HepG2 (cell line): ENCODE measurements around the gene LMNA. TPM values are rescaled to one million over a fixed set of nuclear protein-coding genes. Genes with fewer than 3 reads are reported as not detected.
A peak's percentile ranks its signal among the peaks of the same experiment; 100 is the strongest.

Source experiments
- ARNTL ChIP-seq: sonication (generic); formaldehyde crosslinking; IDR thresholded peaks from 2 replicates; pipeline ENCODE4 v1.4.0; 2020; ENCODE audit warnings: mild to moderate bottlenecking, missing genetic modification reagents
- CEBPB ChIP-seq: IDR thresholded peaks from 2 replicates; pipeline ENCODE4 v1.6.1; 2011; ENCODE audit warnings: low read depth, low read length, improper control_type of control experiment, borderline replicate concordance
- CHD4 ChIP-seq: fragments of 200-600 bp; sonication (generic); IDR thresholded peaks from 2 replicates; pipeline ENCODE4 v1.7.0; 2017; ENCODE audit warnings: mild to moderate bottlenecking, low read length, borderline replicate concordance
- CREB1 ChIP-seq, 2 experiments: fragments of 450-650 bp in 1 of 2; IDR thresholded peaks; 2 replicates each; pipeline ENCODE4 v1.6.1; 2016 to 2017; ENCODE audit warnings: control low read depth in 1 of 2, mild to moderate bottlenecking in 1 of 2, missing compliant biosample characterization in 1 of 2, missing genetic modification characterization in 1 of 2
- DR1 ChIP-seq: sonication (generic); formaldehyde crosslinking; IDR thresholded peaks from 2 replicates; pipeline ENCODE4 v1.8.0; 2021; ENCODE audit warnings: mild to moderate bottlenecking, missing genetic modification reagents, inconsistent platforms
- HOXA7 ChIP-seq: sonication (generic); formaldehyde crosslinking; IDR thresholded peaks from 2 replicates; pipeline ENCODE4 v1.8.1; 2022; ENCODE audit warnings: mild to moderate bottlenecking, missing genetic modification reagents, moderate library complexity
- ISL2 ChIP-seq: sonication (generic); formaldehyde crosslinking; IDR thresholded peaks from 2 replicates; pipeline ENCODE4 v1.5.0; 2020; ENCODE audit warnings: missing genetic modification reagents
- KMT2A ChIP-seq: sonication (generic); formaldehyde crosslinking; IDR thresholded peaks from 2 replicates; pipeline ENCODE4 v1.4.0; 2020; ENCODE audit warnings: missing genetic modification reagents
- NFE2L1 ChIP-seq: sonication (generic); formaldehyde crosslinking; IDR thresholded peaks from 2 replicates; pipeline ENCODE4 v1.4.0; 2020; ENCODE audit warnings: missing genetic modification reagents, mild to moderate bottlenecking, borderline replicate concordance
- PLRG1 ChIP-seq: fragments of 450-650 bp; conservative IDR thresholded peaks from 2 replicates; pipeline ENCODE4 v1.6.1; 2016
- RXRB ChIP-seq: IDR thresholded peaks from 2 replicates; pipeline ENCODE4 v1.6.1; 2016; ENCODE audit warnings: borderline replicate concordance, missing genetic modification reagents, missing compliant biosample characterization
- TCF7 ChIP-seq: sonication (generic); IDR thresholded peaks from 2 replicates; pipeline ENCODE4 v1.6.1; 2016; ENCODE audit warnings: antibody characterized with exemption, low read depth
- ZNF441 ChIP-seq: sonication (generic); formaldehyde crosslinking; IDR thresholded peaks from 2 replicates; pipeline ENCODE4 v1.7.0; 2021; ENCODE audit warnings: missing genetic modification reagents, borderline replicate concordance
- ZNF501 ChIP-seq: sonication (generic); formaldehyde crosslinking; IDR thresholded peaks from 2 replicates; pipeline ENCODE4 v1.5.1; 2020; ENCODE audit warnings: mild to moderate bottlenecking, moderate library complexity, missing genetic modification reagents
- polyA plus RNA-seq, 8 experiments: library from polyadenylated mRNA; depleted of rRNA in 3 of 8; stranded (reverse) in 7 of 8; unstranded in 1 of 8; fragments of >200 nt; fragmentation: Illumina TruSeq in 4 of 8; extraction: Trizol in 4 of 8; gene quantifications; 2 replicates each; pipeline versions ENCODE4 v1.2.1 to v1.2.3, GENCODE V29; 2011 to 2016; ENCODE audit warnings: low read depth in 4 of 8, missing spikeins in 1 of 8, mixed read lengths in 1 of 8; ENCODE audit not compliant: insufficient read depth in 1 of 8
- total RNA-seq, 5 experiments: library from RNA; depleted of rRNA; stranded (reverse); fragments of >200 nt; fragmentation: Illumina TruSeq; extraction: Trizol; gene quantifications; 2 replicates each; pipeline ENCODE4 v1.2.3, GENCODE V29; 2016; ENCODE audit warnings: low read depth in 1 of 5
- TF ChIP-seq, protein P1 (sequence below): sonication (generic); formaldehyde crosslinking; IDR thresholded peaks from 2 replicates; pipeline ENCODE4 v1.4.0; 2020; ENCODE audit warnings: mild to moderate bottlenecking, missing genetic modification reagents
- TF ChIP-seq, protein P2 (sequence below): sonication (generic); formaldehyde crosslinking; IDR thresholded peaks from 2 replicates; pipeline ENCODE4 v1.4.0; 2020; ENCODE audit warnings: missing genetic modification reagents, borderline replicate concordance
- TF ChIP-seq, protein P3 (sequence below): sonication (generic); formaldehyde crosslinking; IDR thresholded peaks from 2 replicates; pipeline ENCODE4; 2020; ENCODE audit warnings: missing genetic modification reagents, mild to moderate bottlenecking, borderline replicate concordance
- TF ChIP-seq, protein P4 (sequence below): sonication (generic); formaldehyde crosslinking; IDR thresholded peaks from 2 replicates; pipeline ENCODE4 v1.8.0; 2022; ENCODE audit warnings: mild to moderate bottlenecking, missing genetic modification reagents, moderate library complexity

The LMNA gene
- total and polyA plus RNA-seq, 2 of the 13 experiments (the other 11 are each of a cell fraction or from before 2014, with no cell fraction given): 107 to 225 TPM

DNA sequence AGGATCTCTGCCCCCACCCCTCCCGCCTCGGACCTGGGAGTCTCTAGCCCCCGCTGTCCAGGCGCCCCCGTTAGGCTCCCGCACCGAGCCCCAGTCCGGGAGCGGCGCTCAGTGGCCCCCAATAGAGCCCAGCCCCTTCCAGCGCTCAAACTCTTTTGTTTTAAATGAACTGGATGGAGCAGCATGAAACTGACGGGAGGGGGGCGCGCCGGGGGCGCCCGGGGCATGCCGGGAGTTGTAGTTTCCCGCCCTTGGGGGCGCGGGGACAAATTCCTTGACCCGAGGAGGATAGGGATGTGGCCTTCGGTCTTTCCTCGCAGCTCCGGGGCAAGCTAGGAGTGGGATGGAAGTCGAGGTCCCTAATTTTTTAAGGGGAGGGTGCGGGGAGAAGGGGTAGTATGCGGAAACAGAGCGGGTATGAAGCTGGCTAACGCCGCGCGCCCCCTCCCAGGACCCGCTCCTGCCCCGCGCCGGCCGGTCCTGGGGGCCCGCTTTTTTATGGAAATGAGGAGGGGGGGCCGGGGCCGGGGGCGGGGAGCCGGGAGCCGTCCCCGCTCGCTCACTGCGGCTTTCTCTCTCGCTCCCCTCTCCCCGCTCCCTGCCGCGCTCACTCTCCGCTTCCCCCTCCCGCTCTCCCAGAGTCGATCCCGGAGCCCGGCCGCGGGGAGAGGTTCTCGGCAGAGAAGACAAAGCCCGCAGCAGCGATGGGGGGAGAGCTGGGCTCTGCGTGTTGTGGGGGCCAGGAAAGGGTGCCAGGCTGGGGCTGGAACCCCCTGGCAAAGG is 32.0 kb upstream of the LMNA start, which contains the start of gene MEX3A (continued):
- TF ChIP-seq, protein P1, sequence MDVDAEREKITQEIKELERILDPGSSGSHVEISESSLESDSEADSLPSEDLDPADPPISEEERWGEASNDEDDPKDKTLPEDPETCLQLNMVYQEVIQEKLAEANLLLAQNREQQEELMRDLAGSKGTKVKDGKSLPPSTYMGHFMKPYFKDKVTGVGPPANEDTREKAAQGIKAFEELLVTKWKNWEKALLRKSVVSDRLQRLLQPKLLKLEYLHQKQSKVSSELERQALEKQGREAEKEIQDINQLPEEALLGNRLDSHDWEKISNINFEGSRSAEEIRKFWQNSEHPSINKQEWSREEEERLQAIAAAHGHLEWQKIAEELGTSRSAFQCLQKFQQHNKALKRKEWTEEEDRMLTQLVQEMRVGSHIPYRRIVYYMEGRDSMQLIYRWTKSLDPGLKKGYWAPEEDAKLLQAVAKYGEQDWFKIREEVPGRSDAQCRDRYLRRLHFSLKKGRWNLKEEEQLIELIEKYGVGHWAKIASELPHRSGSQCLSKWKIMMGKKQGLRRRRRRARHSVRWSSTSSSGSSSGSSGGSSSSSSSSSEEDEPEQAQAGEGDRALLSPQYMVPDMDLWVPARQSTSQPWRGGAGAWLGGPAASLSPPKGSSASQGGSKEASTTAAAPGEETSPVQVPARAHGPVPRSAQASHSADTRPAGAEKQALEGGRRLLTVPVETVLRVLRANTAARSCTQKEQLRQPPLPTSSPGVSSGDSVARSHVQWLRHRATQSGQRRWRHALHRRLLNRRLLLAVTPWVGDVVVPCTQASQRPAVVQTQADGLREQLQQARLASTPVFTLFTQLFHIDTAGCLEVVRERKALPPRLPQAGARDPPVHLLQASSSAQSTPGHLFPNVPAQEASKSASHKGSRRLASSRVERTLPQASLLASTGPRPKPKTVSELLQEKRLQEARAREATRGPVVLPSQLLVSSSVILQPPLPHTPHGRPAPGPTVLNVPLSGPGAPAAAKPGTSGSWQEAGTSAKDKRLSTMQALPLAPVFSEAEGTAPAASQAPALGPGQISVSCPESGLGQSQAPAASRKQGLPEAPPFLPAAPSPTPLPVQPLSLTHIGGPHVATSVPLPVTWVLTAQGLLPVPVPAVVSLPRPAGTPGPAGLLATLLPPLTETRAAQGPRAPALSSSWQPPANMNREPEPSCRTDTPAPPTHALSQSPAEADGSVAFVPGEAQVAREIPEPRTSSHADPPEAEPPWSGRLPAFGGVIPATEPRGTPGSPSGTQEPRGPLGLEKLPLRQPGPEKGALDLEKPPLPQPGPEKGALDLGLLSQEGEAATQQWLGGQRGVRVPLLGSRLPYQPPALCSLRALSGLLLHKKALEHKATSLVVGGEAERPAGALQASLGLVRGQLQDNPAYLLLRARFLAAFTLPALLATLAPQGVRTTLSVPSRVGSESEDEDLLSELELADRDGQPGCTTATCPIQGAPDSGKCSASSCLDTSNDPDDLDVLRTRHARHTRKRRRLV (CRISPR knock-in tag): 0 out of 2 replicates have a peak, but pooled peaks have one; percentile 29
- no peak for TF ChIP-seq ARNTL (CRISPR knock-in tag)
- no peak; the same call in 1 of the 2 replicates for TF ChIP-seq TCF7
- no peak for TF ChIP-seq PLRG1
- TF ChIP-seq, protein P2, sequence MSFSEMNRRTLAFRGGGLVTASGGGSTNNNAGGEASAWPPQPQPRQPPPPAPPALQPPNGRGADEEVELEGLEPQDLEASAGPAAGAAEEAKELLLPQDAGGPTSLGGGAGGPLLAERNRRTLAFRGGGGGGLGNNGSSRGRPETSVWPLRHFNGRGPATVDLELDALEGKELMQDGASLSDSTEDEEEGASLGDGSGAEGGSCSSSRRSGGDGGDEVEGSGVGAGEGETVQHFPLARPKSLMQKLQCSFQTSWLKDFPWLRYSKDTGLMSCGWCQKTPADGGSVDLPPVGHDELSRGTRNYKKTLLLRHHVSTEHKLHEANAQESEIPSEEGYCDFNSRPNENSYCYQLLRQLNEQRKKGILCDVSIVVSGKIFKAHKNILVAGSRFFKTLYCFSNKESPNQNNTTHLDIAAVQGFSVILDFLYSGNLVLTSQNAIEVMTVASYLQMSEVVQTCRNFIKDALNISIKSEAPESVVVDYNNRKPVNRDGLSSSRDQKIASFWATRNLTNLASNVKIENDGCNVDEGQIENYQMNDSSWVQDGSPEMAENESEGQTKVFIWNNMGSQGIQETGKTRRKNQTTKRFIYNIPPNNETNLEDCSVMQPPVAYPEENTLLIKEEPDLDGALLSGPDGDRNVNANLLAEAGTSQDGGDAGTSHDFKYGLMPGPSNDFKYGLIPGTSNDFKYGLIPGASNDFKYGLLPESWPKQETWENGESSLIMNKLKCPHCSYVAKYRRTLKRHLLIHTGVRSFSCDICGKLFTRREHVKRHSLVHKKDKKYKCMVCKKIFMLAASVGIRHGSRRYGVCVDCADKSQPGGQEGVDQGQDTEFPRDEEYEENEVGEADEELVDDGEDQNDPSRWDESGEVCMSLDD: 0 out of 2 replicates have a peak, but pooled peaks have one; percentile 26
- TF ChIP-seq, protein P3, sequence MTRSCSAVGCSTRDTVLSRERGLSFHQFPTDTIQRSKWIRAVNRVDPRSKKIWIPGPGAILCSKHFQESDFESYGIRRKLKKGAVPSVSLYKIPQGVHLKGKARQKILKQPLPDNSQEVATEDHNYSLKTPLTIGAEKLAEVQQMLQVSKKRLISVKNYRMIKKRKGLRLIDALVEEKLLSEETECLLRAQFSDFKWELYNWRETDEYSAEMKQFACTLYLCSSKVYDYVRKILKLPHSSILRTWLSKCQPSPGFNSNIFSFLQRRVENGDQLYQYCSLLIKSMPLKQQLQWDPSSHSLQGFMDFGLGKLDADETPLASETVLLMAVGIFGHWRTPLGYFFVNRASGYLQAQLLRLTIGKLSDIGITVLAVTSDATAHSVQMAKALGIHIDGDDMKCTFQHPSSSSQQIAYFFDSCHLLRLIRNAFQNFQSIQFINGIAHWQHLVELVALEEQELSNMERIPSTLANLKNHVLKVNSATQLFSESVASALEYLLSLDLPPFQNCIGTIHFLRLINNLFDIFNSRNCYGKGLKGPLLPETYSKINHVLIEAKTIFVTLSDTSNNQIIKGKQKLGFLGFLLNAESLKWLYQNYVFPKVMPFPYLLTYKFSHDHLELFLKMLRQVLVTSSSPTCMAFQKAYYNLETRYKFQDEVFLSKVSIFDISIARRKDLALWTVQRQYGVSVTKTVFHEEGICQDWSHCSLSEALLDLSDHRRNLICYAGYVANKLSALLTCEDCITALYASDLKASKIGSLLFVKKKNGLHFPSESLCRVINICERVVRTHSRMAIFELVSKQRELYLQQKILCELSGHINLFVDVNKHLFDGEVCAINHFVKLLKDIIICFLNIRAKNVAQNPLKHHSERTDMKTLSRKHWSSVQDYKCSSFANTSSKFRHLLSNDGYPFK (CRISPR knock-in tag): no peak
- no peak for TF ChIP-seq CEBPB
- TF ChIP-seq RXRB: no peak
- TF ChIP-seq NFE2L1 (CRISPR knock-in tag): no peak
- TF ChIP-seq ZNF501: peak; percentile 39; the same call in 1 of the 2 replicates
- TF ChIP-seq KMT2A (CRISPR knock-in tag): no peak
- no peak for TF ChIP-seq DR1 (CRISPR knock-in tag)
- TF ChIP-seq CHD4: no peak
- TF ChIP-seq, protein P4, sequence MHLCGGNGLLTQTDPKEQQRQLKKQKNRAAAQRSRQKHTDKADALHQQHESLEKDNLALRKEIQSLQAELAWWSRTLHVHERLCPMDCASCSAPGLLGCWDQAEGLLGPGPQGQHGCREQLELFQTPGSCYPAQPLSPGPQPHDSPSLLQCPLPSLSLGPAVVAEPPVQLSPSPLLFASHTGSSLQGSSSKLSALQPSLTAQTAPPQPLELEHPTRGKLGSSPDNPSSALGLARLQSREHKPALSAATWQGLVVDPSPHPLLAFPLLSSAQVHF (CRISPR knock-in tag): no peak
- no peak for TF ChIP-seq CREB1 (IDR thresholded peaks at IDR 0.05)
- TF ChIP-seq CREB1 (CRISPR knock-in tag; IDR thresholded peaks at IDR 0.05): peak; percentile 76
- no peak for TF ChIP-seq ZNF441 (CRISPR knock-in tag)
- TF ChIP-seq ISL2 (CRISPR knock-in tag): no peak
- TF ChIP-seq HOXA7 (CRISPR knock-in tag): no peak
